ENCODE results near the gene TMBIM6.
A peak's percentile ranks its signal among the peaks of the same experiment; 100 is the strongest.
"Not testable (repeated sequence)": the region's sequence is repeated elsewhere in the genome, so short reads cannot be mapped to it uniquely, and the experiment has no call there.

The TMBIM6 gene

GRCh38 chr12:49706351-49707127 lies 34.8 kb upstream of the TMBIM6 start:
- H3K9ac ChIP-seq (ENCODE audit: low read length), result peak overlapping the region; percentile 70
- peaks cover 32% of the 10 kb centered on the region for H3K27me3 ChIP-seq (ENCODE audit: control insufficient read depth, insufficient read depth, low read length)
- H3K9me3 ChIP-seq (ENCODE audit: control insufficient read depth, low read depth, low read length), result no peaks in the 10 kb centered on the region
- H3K4me3 ChIP-seq (ENCODE audit: low read length), result peak overlapping the region; percentile 83
- peaks cover 22% of the 10 kb centered on the region for H3K4me1 ChIP-seq (ENCODE audit: control insufficient read depth, low read depth, low read length)
- H3K27ac ChIP-seq (ENCODE audit: low read length), result no peak overlapping the region
- no peaks in the 10 kb centered on the region for H3K36me3 ChIP-seq (ENCODE audit: control insufficient read depth, low read depth, low read length)

GRCh38 chr12:49707128-49707811 lies 34.1 kb upstream of the TMBIM6 start, which contains the start of gene FMNL3:
FMNL3 (minus strand) TSS chr12:49707405; CDS start chr12:49707180, 225 bp downstream.
- no peaks in the 10 kb centered on the region for H3K36me3 ChIP-seq (ENCODE audit: control insufficient read depth, low read depth, low read length)
- peak within 1 kb of the TSS; percentile 70 for H3K9ac ChIP-seq (ENCODE audit: low read length)
- peaks cover 22% of the 10 kb centered on the region for H3K4me1 ChIP-seq (ENCODE audit: control insufficient read depth, low read depth, low read length)
- H3K27ac ChIP-seq (ENCODE audit: low read length), result no peak within 1 kb of the TSS
- H3K27me3 ChIP-seq (ENCODE audit: control insufficient read depth, insufficient read depth, low read length), result peaks cover 32% of the 10 kb centered on the region
- peak within 1 kb of the TSS; percentile 83 for H3K4me3 ChIP-seq (ENCODE audit: low read length)
- H3K9me3 ChIP-seq (ENCODE audit: control insufficient read depth, low read depth, low read length), result no peaks in the 10 kb centered on the region

- no peak overlapping the region for H3K27ac ChIP-seq (ENCODE audit: low read length)
- H3K36me3 ChIP-seq (ENCODE audit: control insufficient read depth, low read depth, low read length), result no peaks in the 10 kb centered on the region
- H3K4me1 ChIP-seq (ENCODE audit: control insufficient read depth, low read depth, low read length), result peaks cover 19% of the 10 kb centered on the region
- H3K4me3 ChIP-seq (ENCODE audit: low read length), result no peak overlapping the region
- H3K9me3 ChIP-seq (ENCODE audit: control insufficient read depth, low read depth, low read length), result no peaks in the 10 kb centered on the region
- H3K9ac ChIP-seq (ENCODE audit: low read length), result no peak overlapping the region
- peaks cover 32% of the 10 kb centered on the region for H3K27me3 ChIP-seq (ENCODE audit: control insufficient read depth, insufficient read depth, low read length)
Observed at GRCh38 chr12:49707812-49708147, 33.6 kb upstream of the TMBIM6 start.

GRCh38 chr12:49708851-49709250 lies 32.5 kb upstream of the TMBIM6 start:
- Histone ChIP-seq H3K9me3 (ENCODE audit: control insufficient read depth, low read depth, low read length) (no peaks in the 10 kb centered on the region), H3K9ac (ENCODE audit: low read length) (no peak overlapping the region), H3K4me1 (ENCODE audit: control insufficient read depth, low read depth, low read length) (peaks cover 17% of the 10 kb centered on the region), H3K4me3 (ENCODE audit: low read length) (no peak overlapping the region), H3K27ac (ENCODE audit: low read length) (no peak overlapping the region), H3K36me3 (ENCODE audit: control insufficient read depth, low read depth, low read length) (no peaks in the 10 kb centered on the region), H3K27me3 (ENCODE audit: control insufficient read depth, insufficient read depth, low read length) (peaks cover 32% of the 10 kb centered on the region)

GRCh38 chr12:49713952-49714351 lies 27.4 kb upstream of the TMBIM6 start:
- not testable (repeated sequence) for H3K9ac ChIP-seq (ENCODE audit: low read length); H3K4me3 ChIP-seq (ENCODE audit: low read length); H3K36me3 ChIP-seq (ENCODE audit: control insufficient read depth, low read depth, low read length); H3K4me1 ChIP-seq (ENCODE audit: control insufficient read depth, low read depth, low read length); H3K27ac ChIP-seq (ENCODE audit: low read length); H3K9me3 ChIP-seq (ENCODE audit: control insufficient read depth, low read depth, low read length)
- peaks cover 12% of the 10 kb centered on the region for H3K27me3 ChIP-seq (ENCODE audit: control insufficient read depth, insufficient read depth, low read length)

- no peak overlapping the region for H3K9ac ChIP-seq (ENCODE audit: low read length)
- no peaks in the 10 kb centered on the region for H3K4me1 ChIP-seq (ENCODE audit: control insufficient read depth, low read depth, low read length)
- H3K4me3 ChIP-seq (ENCODE audit: low read length), result no peak overlapping the region
- no peak overlapping the region for H3K27ac ChIP-seq (ENCODE audit: low read length)
- no peaks in the 10 kb centered on the region for H3K36me3 ChIP-seq (ENCODE audit: control insufficient read depth, low read depth, low read length)
- H3K27me3 ChIP-seq (ENCODE audit: control insufficient read depth, insufficient read depth, low read length), result no peaks in the 10 kb centered on the region
- no peaks in the 10 kb centered on the region for H3K9me3 ChIP-seq (ENCODE audit: control insufficient read depth, low read depth, low read length)
Observed at GRCh38 chr12:49716553-49716952, 24.8 kb upstream of the TMBIM6 start.

GRCh38 chr12:49717800-49718199 lies 23.6 kb upstream of the TMBIM6 start:
- H3K9ac ChIP-seq (ENCODE audit: low read length); H3K4me1 ChIP-seq (ENCODE audit: control insufficient read depth, low read depth, low read length); H3K4me3 ChIP-seq (ENCODE audit: low read length); H3K9me3 ChIP-seq (ENCODE audit: control insufficient read depth, low read depth, low read length); H3K27me3 ChIP-seq (ENCODE audit: control insufficient read depth, insufficient read depth, low read length); H3K27ac ChIP-seq (ENCODE audit: low read length); H3K36me3 ChIP-seq (ENCODE audit: control insufficient read depth, low read depth, low read length): not testable (repeated sequence)

- Histone ChIP-seq H3K4me3 (ENCODE audit: low read length) (no peak overlapping the region), H3K27ac (ENCODE audit: low read length) (no peak overlapping the region), H3K27me3 (ENCODE audit: control insufficient read depth, insufficient read depth, low read length) (no peaks in the 10 kb centered on the region), H3K4me1 (ENCODE audit: control insufficient read depth, low read depth, low read length) (no peaks in the 10 kb centered on the region), H3K36me3 (ENCODE audit: control insufficient read depth, low read depth, low read length) (no peaks in the 10 kb centered on the region), H3K9me3 (ENCODE audit: control insufficient read depth, low read depth, low read length) (no peaks in the 10 kb centered on the region), H3K9ac (ENCODE audit: low read length) (no peak overlapping the region)
Observed at GRCh38 chr12:49720214-49720613, 21.1 kb upstream of the TMBIM6 start.

GRCh38 chr12:49721355-49721754 lies 20.0 kb upstream of the TMBIM6 start:
- not testable (repeated sequence) for H3K4me3 ChIP-seq (ENCODE audit: low read length); H3K36me3 ChIP-seq (ENCODE audit: control insufficient read depth, low read depth, low read length); H3K4me1 ChIP-seq (ENCODE audit: control insufficient read depth, low read depth, low read length); H3K9me3 ChIP-seq (ENCODE audit: control insufficient read depth, low read depth, low read length); H3K9ac ChIP-seq (ENCODE audit: low read length); H3K27me3 ChIP-seq (ENCODE audit: control insufficient read depth, insufficient read depth, low read length); H3K27ac ChIP-seq (ENCODE audit: low read length)

- Histone ChIP-seq H3K27ac (ENCODE audit: low read length) (no peak overlapping the region), H3K4me1 (ENCODE audit: control insufficient read depth, low read depth, low read length) (no peaks in the 10 kb centered on the region), H3K36me3 (ENCODE audit: control insufficient read depth, low read depth, low read length) (no peaks in the 10 kb centered on the region), H3K4me3 (ENCODE audit: low read length) (no peak overlapping the region), H3K27me3 (ENCODE audit: control insufficient read depth, insufficient read depth, low read length) (no peaks in the 10 kb centered on the region), H3K9ac (ENCODE audit: low read length) (no peak overlapping the region), H3K9me3 (ENCODE audit: control insufficient read depth, low read depth, low read length) (no peaks in the 10 kb centered on the region)
Observed at GRCh38 chr12:49728446-49728845, 12.9 kb upstream of the TMBIM6 start.

- H3K36me3 ChIP-seq (ENCODE audit: control insufficient read depth, low read depth, low read length), result no peaks in the 10 kb centered on the region
- H3K9me3 ChIP-seq (ENCODE audit: control insufficient read depth, low read depth, low read length), result no peaks in the 10 kb centered on the region
- no peak overlapping the region for H3K4me3 ChIP-seq (ENCODE audit: low read length)
- H3K27ac ChIP-seq (ENCODE audit: low read length), result no peak overlapping the region
- no peaks in the 10 kb centered on the region for H3K27me3 ChIP-seq (ENCODE audit: control insufficient read depth, insufficient read depth, low read length)
- no peak overlapping the region for H3K9ac ChIP-seq (ENCODE audit: low read length)
- H3K4me1 ChIP-seq (ENCODE audit: control insufficient read depth, low read depth, low read length), result no peaks in the 10 kb centered on the region
Observed at GRCh38 chr12:49730050-49730449, 11.3 kb upstream of the TMBIM6 start.

GRCh38 chr12:49730568-49731101 lies 10.7 kb upstream of the TMBIM6 start:
- no peaks in the 10 kb centered on the region for H3K27me3 ChIP-seq (ENCODE audit: control insufficient read depth, insufficient read depth, low read length)
- H3K9ac ChIP-seq (ENCODE audit: low read length), result no peak overlapping the region
- H3K4me3 ChIP-seq (ENCODE audit: low read length), result no peak overlapping the region
- no peaks in the 10 kb centered on the region for H3K9me3 ChIP-seq (ENCODE audit: control insufficient read depth, low read depth, low read length)
- H3K27ac ChIP-seq (ENCODE audit: low read length), result no peak overlapping the region
- H3K4me1 ChIP-seq (ENCODE audit: control insufficient read depth, low read depth, low read length), result no peaks in the 10 kb centered on the region
- no peaks in the 10 kb centered on the region for H3K36me3 ChIP-seq (ENCODE audit: control insufficient read depth, low read depth, low read length)

Measured in iPS-18a (cell line).